SK-N-DZ (cell line): ENCODE data around the gene HCFC1.

ENCODE experiments used
- DNase-seq: peaks from one replicate; pipeline ENCODE4 v3.0.0-alpha.2; 2015; ENCODE audit warnings: low spot score

HCFC1 gene

DNA sequence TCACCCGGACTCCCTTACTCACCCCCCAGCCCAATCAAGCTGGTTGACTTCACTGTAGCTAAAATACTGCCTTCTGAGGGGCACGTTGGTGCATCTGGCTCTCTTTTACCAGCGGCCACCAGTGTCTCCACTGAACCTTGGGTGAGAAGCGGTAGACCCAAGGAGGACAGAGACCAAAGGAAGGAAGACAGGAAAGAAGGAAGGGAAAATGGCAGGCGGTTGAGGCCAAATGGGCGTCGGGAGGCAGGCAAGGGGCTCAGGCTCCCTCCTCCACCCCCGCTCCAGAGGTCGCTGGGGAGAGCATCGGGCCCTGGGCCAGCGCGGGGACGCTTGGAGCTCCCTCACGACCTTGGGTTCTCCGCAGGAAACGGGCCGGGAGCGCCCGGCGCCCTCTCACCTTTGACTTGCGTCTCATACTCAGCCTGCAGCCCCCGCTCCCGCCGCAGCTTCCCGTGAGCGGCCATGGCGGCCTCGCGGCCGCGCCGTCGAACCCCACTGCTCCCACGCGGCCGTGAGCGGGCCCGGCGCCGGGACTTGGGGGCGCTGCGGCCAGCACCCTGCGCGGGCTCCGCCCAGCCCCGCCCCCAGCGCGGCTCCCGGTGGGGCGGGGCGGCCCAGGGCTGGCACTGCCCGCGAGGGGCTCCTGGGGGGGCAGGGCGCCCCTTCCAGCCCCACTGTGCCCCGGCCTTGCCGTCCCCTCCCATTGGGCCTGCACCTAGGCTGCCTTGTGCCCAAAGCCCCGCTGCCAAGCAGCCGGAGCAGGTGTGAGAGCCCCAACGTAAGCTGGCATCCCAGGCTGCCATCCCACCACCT lies 45.7 kb downstream of the HCFC1 start, which contains the start of gene ARHGAP4:
Gene ARHGAP4, minus strand, starts transcription at position 526 of the 813 bp plus-strand sequence. Its CDS starts 62 bp downstream, at position 464.
- DNase-seq, result no peak

DNA sequence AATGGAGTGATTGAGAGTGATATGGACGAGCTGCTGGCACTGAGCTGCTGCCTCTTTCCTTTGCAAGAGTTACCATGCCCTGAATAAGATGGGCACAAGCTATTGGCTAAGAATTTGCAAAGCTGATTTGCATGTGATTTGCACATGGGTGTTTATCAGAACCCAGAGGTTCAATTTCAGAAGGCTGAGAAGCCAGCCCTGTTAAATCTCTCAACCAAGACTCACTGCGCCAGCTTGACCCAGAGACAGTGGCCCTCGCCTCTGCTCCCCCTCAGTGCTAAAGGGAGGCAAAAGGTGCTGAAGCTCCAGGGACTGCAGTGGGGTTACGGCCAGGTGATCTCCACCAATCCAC lies 46.3 kb downstream of the HCFC1 start:
- no peak for DNase-seq

GRCh38 chrX:153924149-153924861 lies 47.3 kb downstream of the HCFC1 start:
- DNase-seq, result peak; percentile 76

DNA sequence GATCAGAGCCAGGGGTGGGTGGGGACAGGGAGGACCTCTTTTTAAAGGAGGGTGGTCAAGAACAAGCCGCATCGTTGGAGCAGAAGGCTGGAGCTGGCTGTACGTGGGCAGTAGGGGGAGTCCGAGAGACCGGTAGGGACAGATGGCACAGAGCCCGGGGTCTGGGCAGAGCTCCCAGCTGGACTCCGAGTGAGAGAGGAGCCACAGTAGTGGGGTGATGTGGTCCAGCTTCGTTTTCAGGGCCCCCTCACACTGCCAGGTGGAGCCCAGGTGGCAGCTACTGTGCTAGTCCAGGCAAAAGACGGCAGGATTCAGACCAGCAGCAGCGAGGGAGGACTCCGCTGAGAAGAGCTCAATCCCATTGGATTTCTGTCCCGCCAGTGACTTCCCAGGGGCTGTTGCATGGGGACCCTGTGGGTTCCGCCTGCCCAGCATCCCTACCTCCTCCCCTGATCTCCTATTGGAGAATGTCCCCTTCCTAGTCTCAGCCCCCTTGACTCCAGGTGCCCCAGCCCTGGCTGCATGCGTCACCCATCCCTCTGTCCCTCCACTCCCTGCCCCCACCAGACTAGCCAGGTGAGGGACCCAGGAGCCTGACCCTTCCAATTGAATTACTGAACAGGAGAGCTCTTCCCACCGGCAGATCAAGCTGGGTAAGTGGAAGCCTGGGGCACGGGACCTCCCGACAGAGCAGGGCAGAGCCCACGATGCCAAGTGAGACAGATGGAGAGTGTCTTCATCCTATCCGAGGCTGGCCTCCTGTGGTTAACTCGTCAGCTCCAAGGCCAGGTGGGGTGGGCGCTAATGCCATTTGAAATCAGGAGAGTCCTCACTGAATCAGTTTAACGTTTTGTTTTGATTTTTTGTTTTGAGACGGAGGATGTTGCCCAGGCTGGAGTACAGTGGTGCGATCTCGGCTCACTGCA lies 48.4 kb downstream of the HCFC1 start:
- peak; percentile 67 for DNase-seq

GRCh38 chrX:153921511-153922446 lies 49.8 kb downstream of the HCFC1 start:
- DNase-seq, result no peak

DNA sequence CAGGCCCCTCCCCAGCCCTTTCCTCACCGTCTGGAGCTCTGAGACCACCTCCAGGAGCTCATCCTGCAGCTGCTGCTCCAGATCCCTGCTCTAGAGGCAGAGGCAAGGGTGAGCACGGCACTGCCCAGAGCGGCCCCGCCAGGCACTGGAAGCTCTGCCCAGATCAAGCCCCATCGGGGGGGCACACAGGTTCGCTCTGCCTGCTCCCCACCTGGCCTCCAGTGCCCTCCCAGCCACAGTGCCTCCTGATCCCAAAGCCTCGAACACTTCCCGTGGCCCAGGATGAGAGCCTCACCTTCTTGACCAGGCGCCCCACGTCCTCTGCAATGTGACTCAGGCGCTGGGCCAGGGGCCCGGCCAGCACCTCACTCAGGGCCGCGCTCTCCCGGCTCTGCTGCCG lies 50.5 kb downstream of the HCFC1 start:
- DNase-seq, result no peak

- no peak for DNase-seq
Observed at GRCh38 chrX:153920546-153920945, 51.1 kb downstream of the HCFC1 start.

GRCh38 chrX:153919281-153919680 lies 52.3 kb downstream of the HCFC1 start:
- DNase-seq, result no peak

DNA sequence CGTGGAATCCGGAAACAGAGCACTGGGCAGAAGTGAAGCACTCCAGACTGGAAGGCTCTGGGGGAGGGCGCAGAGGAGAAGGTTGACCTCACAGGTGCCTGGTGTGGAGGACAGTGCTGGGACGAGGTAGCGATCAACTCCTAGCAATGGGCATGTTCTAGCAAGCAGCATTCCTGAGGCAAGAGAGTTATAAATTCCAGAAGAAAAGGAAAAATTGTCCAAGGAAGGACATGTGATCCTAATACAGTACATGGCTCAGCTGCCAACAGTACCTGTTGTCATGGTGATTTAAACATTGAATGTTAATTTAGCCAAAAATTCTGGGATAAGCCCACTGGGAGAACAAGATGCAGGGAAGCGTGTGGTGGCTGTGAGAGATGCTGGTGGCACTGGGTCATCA lies 53.7 kb downstream of the HCFC1 start:
- no peak for DNase-seq

GRCh38 chrX:153913701-153914100 lies 57.9 kb downstream of the HCFC1 start:
- DNase-seq, result no peak

DNA sequence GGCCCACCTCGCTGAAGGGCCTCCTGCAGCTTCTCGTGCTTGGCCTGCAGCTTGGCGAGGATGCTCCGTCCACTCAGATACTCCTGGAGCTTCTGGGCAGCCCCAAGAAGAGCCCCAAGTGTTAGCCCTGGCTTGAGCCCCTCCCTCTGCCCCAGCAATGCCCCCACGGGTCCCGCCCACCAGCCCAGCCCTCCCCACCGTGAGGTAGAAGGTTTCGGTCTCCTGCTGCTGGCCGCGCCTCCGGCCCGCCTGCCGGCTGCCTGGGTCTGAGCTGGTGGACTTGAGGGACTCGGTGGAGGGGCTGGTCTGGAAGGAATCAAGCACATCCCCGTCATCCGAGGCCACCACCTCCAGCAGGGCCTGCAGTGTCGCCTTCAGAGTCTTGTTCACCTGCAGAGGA lies 58.4 kb downstream of the HCFC1 start:
- no peak for DNase-seq

GRCh38 chrX:153911798-153912197 lies 59.8 kb downstream of the HCFC1 start:
- no peak for DNase-seq

GRCh38 chrX:153910446-153910845 lies 61.2 kb downstream of the HCFC1 start:
- DNase-seq, result no peak

DNA sequence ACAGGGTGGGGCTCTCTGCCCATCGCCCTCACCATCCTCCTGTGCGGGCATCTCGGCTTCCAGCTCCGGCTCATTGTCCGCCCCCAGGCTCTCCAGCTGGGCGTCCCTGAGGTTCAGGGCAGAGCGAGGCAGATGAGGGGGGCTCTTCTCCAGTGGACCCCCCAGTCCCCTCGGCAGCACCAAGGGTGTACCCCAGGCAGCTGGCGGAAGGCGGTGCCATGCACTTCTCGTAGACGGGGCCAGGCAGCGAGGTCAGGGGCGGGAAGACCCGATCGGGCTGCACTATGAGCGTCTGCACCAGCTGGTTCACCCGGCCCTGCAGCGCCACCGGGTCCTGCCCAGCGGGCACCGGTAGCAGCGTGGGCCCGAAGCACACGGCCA lies 61.6 kb downstream of the HCFC1 start:
- DNase-seq, result no peak

DNA sequence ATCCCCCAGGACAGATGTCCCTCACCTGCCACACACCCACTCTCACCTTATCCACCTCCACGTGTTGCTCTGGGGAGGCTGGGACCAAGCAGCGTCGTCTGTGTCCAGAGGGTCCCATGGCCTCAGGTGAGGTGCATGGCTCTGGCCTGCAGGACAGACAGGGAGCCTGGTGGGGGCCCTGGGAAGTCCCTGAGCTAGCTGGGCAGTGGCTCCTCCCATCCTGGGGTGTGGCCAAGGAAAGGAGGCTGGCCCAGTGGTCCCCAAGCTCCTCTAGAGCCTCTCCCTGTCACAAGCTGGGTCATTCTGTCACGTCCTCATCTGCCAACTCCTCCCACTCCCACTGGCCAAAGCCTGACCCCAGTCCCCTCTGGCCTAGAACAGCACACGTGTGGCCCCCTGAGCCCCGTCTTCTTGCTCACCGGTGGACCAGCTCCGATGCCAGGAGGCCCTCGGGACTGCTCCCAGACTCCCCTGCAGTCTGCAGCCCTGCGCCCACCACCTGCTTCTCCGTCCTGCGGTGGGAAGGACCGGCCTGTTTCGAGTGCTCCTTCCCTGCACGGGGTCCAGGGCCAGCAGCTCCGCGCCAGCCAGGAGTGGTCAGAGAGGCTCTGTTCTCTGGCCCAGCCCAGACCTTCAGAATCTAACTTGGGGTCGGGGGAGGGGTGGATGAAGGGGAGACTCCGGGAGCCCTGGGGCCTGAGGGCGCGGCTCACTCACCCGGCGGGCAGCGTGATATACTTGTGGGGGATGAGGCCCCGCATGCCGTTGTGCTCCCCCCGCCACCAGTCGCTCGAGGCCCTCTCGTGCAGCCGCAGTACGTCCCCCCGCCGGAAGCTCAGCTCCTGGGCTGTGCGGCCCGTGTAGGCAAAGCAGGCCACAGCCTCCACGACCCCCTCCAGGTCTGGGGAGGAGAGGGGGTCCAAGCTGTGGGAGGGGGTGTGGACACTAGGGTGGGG lies 62.3 kb downstream of the HCFC1 start:
- peak; percentile 76 for DNase-seq

GRCh38 chrX:153908219-153908860 lies 63.3 kb downstream of the HCFC1 start:
- no peak for DNase-seq

DNA sequence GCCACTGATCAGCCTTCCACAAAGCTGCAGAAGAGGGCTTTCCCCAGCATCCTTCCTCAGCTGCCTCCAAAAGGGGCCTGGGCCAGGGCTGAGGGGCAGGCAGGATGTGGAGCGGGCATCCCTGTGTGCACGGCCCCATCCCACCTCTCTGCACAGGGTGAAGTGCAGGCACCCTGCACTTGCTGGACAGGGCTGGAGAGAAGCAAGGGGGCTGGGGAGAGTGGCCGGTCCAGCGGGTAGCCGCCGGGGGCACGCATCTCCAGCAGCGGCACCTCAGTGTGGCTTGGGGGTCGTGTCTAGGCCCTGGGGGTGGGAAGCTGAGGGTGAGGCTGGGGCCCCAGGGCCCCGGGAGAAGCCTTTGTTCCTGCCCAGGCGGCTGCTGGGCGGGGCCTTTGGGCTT lies 64.2 kb downstream of the HCFC1 start:
- DNase-seq, result no peak

DNA sequence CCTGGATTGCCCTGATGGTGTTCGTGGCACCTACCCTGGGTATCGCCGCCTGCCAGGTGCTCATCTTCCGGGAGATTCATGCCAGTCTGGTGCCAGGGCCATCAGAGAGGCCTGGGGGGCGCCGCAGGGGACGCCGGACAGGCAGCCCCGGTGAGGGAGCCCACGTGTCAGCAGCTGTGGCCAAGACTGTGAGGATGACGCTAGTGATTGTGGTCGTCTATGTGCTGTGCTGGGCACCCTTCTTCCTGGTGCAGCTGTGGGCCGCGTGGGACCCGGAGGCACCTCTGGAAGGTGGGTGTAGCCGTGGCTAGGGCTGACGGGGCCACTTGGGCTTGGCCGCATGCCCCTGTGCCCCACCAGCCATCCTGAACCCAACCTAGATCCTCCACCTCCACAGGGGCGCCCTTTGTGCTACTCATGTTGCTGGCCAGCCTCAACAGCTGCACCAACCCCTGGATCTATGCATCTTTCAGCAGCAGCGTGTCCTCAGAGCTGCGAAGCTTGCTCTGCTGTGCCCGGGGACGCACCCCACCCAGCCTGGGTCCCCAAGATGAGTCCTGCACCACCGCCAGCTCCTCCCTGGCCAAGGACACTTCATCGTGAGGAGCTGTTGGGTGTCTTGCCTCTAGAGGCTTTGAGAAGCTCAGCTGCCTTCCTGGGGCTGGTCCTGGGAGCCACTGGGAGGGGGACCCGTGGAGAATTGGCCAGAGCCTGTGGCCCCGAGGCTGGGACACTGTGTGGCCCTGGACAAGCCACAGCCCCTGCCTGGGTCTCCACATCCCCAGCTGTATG lies 65.3 kb downstream of the HCFC1 start:
- DNase-seq, result no peak
